Measurements from ENCODE around the gene ENPP6.

Gene ENPP6

DNA sequence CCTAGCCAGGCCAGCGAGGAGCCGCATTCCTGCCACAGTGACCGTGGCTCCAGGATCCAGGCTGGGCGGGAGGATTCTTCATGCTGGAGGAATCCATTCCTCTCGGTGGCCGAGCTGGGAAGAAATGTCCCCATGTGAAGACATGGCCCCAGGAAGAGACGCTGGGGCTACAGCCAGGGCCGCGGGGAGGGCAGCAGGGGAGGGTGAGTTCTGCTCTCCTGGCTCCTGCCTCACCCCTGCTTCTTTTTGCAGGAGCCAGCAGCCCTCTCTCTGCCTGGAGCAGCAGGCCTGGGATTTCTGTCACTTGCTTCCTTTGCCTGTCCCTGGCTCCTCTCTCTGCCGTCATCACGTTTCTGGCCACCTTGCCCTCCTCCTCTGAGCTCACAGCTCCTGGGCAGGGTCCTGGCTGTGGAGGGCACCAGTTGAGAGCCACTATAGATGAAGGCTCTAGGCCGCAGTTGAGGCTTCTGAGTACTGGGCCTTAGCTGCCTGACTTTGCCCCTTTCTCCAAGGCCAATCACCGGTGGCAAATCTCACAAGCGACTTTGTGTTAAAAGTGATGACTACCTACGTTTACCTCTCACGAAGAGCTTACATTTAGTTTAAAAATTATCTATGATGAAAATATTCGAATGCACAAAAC is 48.3 kb downstream of the ENPP6 start:
- Histone ChIP-seq H3K9ac (ENCODE audit: low read length in 5 of 5) (no peak overlapping the region), H3K36me3 (ENCODE audit: control insufficient read depth in 5 of 5, insufficient read depth in 5 of 5, low read length in 5 of 5) (no peaks in the 10 kb centered on the region), H3K27me3 (ENCODE audit: control insufficient read depth in 5 of 5, insufficient read depth in 4 of 5, low read length in 5 of 5) (peaks cover 6 to 32% (median 9%) of the 10 kb centered on the region in 5 donors), H3K4me3 (ENCODE audit: low read depth in 1 of 5, low read length in 5 of 5) (no peak overlapping the region), H3K27ac (ENCODE audit: low read depth, low read length) (no peak overlapping the region), H3K4me1 (ENCODE audit: control insufficient read depth in 5 of 5, insufficient read depth in 5 of 5, low read length in 5 of 5) (peaks cover 0 to 8% (median 4%) of the 10 kb centered on the region in 5 donors), H3K9me3 (ENCODE audit: control insufficient read depth in 5 of 5, low read length in 5 of 5) (no peaks in the 10 kb centered on the region)

GRCh38 chr4:184168406-184169019 is 49.2 kb downstream of the ENPP6 start:
- H3K4me1 ChIP-seq (ENCODE audit: control insufficient read depth in 5 of 5, insufficient read depth in 5 of 5, low read length in 5 of 5), result peaks cover 0 to 8% (median 4%) of the 10 kb centered on the region in 5 donors
- peak overlapping the region in 1 of 5 donors; percentile 22 for H3K9ac ChIP-seq (ENCODE audit: low read length in 5 of 5)
- no peaks in the 10 kb centered on the region for H3K36me3 ChIP-seq (ENCODE audit: control insufficient read depth in 5 of 5, insufficient read depth in 5 of 5, low read length in 5 of 5)
- H3K9me3 ChIP-seq (ENCODE audit: control insufficient read depth in 5 of 5, low read length in 5 of 5), result no peaks in the 10 kb centered on the region
- H3K27ac ChIP-seq (ENCODE audit: low read depth, low read length), result no peak overlapping the region
- H3K4me3 ChIP-seq (ENCODE audit: low read depth in 1 of 5, low read length in 5 of 5), result peak overlapping the region in 4 of 5 donors; percentile 26 to 52 (median 34)
- H3K27me3 ChIP-seq (ENCODE audit: control insufficient read depth in 5 of 5, insufficient read depth in 4 of 5, low read length in 5 of 5), result peaks cover 6 to 29% (median 7%) of the 10 kb centered on the region in 5 donors

DNA sequence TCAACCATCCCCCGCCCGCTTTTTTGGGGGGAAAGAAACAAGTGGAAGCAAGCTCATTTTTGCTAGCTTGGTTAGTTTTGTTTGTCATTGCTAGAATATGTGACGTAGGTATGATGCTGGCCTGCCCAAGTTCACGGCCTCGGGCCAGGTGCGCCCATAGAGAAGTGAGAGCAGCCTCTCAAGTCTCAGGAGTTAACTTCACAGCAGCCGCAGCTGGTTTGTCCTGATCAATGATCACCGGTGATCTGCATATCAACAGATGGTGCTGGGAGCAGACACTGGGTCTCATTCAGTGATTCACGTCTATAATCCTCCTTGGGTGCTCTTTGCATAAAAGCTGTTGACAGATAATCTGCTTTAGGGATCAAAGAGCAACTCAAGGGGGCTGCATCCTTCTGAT is 50.1 kb downstream of the ENPP6 start:
- no peak overlapping the region for H3K9ac ChIP-seq (ENCODE audit: low read length in 5 of 5)
- H3K27me3 ChIP-seq (ENCODE audit: control insufficient read depth in 5 of 5, insufficient read depth in 4 of 5, low read length in 5 of 5), result peaks cover 6 to 29% (median 7%) of the 10 kb centered on the region in 5 donors
- H3K36me3 ChIP-seq (ENCODE audit: control insufficient read depth in 5 of 5, insufficient read depth in 5 of 5, low read length in 5 of 5), result no peaks in the 10 kb centered on the region
- H3K4me1 ChIP-seq (ENCODE audit: control insufficient read depth in 5 of 5, insufficient read depth in 5 of 5, low read length in 5 of 5), result peaks cover 0 to 8% (median 4%) of the 10 kb centered on the region in 5 donors
- no peaks in the 10 kb centered on the region for H3K9me3 ChIP-seq (ENCODE audit: control insufficient read depth in 5 of 5, low read length in 5 of 5)
- no peak overlapping the region for H3K4me3 ChIP-seq (ENCODE audit: low read depth in 1 of 5, low read length in 5 of 5)
- H3K27ac ChIP-seq (ENCODE audit: low read depth, low read length), result no peak overlapping the region

GRCh38 chr4:184166736-184167135 is 50.9 kb downstream of the ENPP6 start:
- H3K9ac ChIP-seq (ENCODE audit: low read length in 5 of 5), result no peak overlapping the region
- H3K4me1 ChIP-seq (ENCODE audit: control insufficient read depth in 5 of 5, insufficient read depth in 5 of 5, low read length in 5 of 5), result peaks cover 0 to 8% (median 4%) of the 10 kb centered on the region in 5 donors
- no peak overlapping the region for H3K4me3 ChIP-seq (ENCODE audit: low read depth in 1 of 5, low read length in 5 of 5)
- peaks cover 3 to 21% (median 7%) of the 10 kb centered on the region in 5 donors for H3K27me3 ChIP-seq (ENCODE audit: control insufficient read depth in 5 of 5, insufficient read depth in 4 of 5, low read length in 5 of 5)
- no peaks in the 10 kb centered on the region for H3K9me3 ChIP-seq (ENCODE audit: control insufficient read depth in 5 of 5, low read length in 5 of 5)
- no peak overlapping the region for H3K27ac ChIP-seq (ENCODE audit: low read depth, low read length)
- H3K36me3 ChIP-seq (ENCODE audit: control insufficient read depth in 5 of 5, insufficient read depth in 5 of 5, low read length in 5 of 5), result no peaks in the 10 kb centered on the region

DNA sequence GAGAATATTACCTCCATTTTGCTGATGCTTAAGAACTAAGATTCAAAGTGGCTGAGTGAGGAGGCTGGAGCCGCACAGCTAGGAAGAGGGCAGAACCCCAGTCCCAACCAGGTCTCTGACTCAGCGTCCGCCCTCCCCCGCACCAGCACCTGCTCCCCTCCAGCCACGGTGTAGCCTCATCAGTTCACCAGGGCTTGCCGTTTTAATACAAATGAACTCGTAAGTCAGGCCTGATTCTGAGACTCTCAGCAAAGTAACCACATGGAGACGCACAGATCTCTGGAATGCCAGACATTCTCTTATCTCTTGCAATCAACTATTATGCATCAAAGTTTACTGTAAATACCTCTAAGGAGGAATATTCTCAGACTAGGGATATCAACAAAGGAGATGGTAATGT is 52.4 kb downstream of the ENPP6 start:
- Histone ChIP-seq H3K9me3 (ENCODE audit: control insufficient read depth in 5 of 5, low read length in 5 of 5) (no peaks in the 10 kb centered on the region), H3K36me3 (ENCODE audit: control insufficient read depth in 5 of 5, insufficient read depth in 5 of 5, low read length in 5 of 5) (no peaks in the 10 kb centered on the region), H3K27me3 (ENCODE audit: control insufficient read depth in 5 of 5, insufficient read depth in 4 of 5, low read length in 5 of 5) (peaks cover 3 to 20% (median 3%) of the 10 kb centered on the region in 5 donors), H3K4me3 (ENCODE audit: low read depth in 1 of 5, low read length in 5 of 5) (no peak overlapping the region), H3K9ac (ENCODE audit: low read length in 5 of 5) (no peak overlapping the region), H3K27ac (ENCODE audit: low read depth, low read length) (no peak overlapping the region), H3K4me1 (ENCODE audit: control insufficient read depth in 5 of 5, insufficient read depth in 5 of 5, low read length in 5 of 5) (peaks cover 0 to 8% (median 4%) of the 10 kb centered on the region in 5 donors)

GRCh38 chr4:184163813-184164212 is 53.9 kb downstream of the ENPP6 start:
- H3K27me3 ChIP-seq (ENCODE audit: control insufficient read depth in 5 of 5, insufficient read depth in 4 of 5, low read length in 5 of 5), result peaks cover 3 to 20% (median 3%) of the 10 kb centered on the region in 5 donors
- no peak overlapping the region for H3K4me3 ChIP-seq (ENCODE audit: low read depth in 1 of 5, low read length in 5 of 5)
- no peak overlapping the region for H3K27ac ChIP-seq (ENCODE audit: low read depth, low read length)
- H3K9me3 ChIP-seq (ENCODE audit: control insufficient read depth in 5 of 5, low read length in 5 of 5), result no peaks in the 10 kb centered on the region
- peaks cover 0 to 8% (median 4%) of the 10 kb centered on the region in 5 donors for H3K4me1 ChIP-seq (ENCODE audit: control insufficient read depth in 5 of 5, insufficient read depth in 5 of 5, low read length in 5 of 5)
- no peak overlapping the region for H3K9ac ChIP-seq (ENCODE audit: low read length in 5 of 5)
- H3K36me3 ChIP-seq (ENCODE audit: control insufficient read depth in 5 of 5, insufficient read depth in 5 of 5, low read length in 5 of 5), result no peaks in the 10 kb centered on the region

GRCh38 chr4:184162596-184162995 is 55.1 kb downstream of the ENPP6 start:
- Histone ChIP-seq H3K4me3 (ENCODE audit: low read depth in 1 of 5, low read length in 5 of 5) (no peak overlapping the region), H3K4me1 (ENCODE audit: control insufficient read depth in 5 of 5, insufficient read depth in 5 of 5, low read length in 5 of 5) (no peaks in the 10 kb centered on the region), H3K27me3 (ENCODE audit: control insufficient read depth in 5 of 5, insufficient read depth in 4 of 5, low read length in 5 of 5) (peaks cover 3 to 16% (median 3%) of the 10 kb centered on the region in 5 donors), H3K9me3 (ENCODE audit: control insufficient read depth in 5 of 5, low read length in 5 of 5) (no peaks in the 10 kb centered on the region), H3K9ac (ENCODE audit: low read length in 5 of 5) (no peak overlapping the region), H3K36me3 (ENCODE audit: control insufficient read depth in 5 of 5, insufficient read depth in 5 of 5, low read length in 5 of 5) (no peaks in the 10 kb centered on the region), H3K27ac (ENCODE audit: low read depth, low read length) (no peak overlapping the region)

GRCh38 chr4:184157322-184157721 is 60.4 kb downstream of the ENPP6 start:
- no peaks in the 10 kb centered on the region for H3K36me3 ChIP-seq (ENCODE audit: control insufficient read depth in 5 of 5, insufficient read depth in 5 of 5, low read length in 5 of 5)
- H3K4me1 ChIP-seq (ENCODE audit: control insufficient read depth in 5 of 5, insufficient read depth in 5 of 5, low read length in 5 of 5), result peaks cover 0 to 6% (median 0%) of the 10 kb centered on the region in 5 donors
- no peak overlapping the region for H3K27ac ChIP-seq (ENCODE audit: low read depth, low read length)
- H3K27me3 ChIP-seq (ENCODE audit: control insufficient read depth in 5 of 5, insufficient read depth in 4 of 5, low read length in 5 of 5), result peaks cover 0 to 3% (median 0%) of the 10 kb centered on the region in 5 donors
- H3K9me3 ChIP-seq (ENCODE audit: control insufficient read depth in 5 of 5, low read length in 5 of 5), result no peaks in the 10 kb centered on the region
- no peak overlapping the region for H3K4me3 ChIP-seq (ENCODE audit: low read depth in 1 of 5, low read length in 5 of 5)
- no peak overlapping the region for H3K9ac ChIP-seq (ENCODE audit: low read length in 5 of 5)

DNA sequence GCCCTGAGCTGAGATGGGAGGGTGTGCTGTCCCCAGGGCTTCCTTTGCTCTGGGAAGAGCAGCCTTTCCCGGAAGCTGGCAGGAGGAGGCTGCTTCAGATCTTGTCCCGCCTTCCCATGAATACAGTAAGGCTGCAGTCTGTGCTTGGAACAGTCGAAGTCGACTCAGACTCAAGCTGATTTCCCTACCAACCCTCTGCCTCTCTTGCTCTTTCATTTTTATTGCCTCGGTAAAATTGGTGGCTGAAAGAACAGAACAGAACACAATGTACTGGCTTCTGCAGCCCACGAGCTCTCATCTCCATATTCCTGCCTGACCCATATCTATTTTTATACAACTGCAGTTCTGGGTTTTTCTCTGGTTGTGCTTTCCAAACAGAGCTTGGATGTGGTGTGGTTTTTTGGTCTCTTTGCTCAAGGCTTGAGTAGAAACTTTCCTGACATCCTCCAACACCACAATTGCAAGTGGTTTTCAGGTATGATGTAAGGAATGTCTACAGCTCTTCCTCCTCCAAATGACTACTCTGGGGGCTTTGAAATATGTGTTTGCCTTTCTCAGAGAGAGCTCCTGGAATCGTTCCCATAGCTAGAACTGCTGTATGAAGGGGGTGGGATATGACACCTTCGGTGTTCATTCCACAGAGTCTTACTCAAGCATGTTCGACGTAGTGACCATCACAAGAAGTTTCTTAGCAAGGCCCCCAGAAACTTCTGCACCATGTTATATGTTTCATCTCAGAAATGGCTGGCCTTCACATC is 61.3 kb downstream of the ENPP6 start:
- no peak overlapping the region for H3K4me3 ChIP-seq (ENCODE audit: low read depth in 1 of 5, low read length in 5 of 5)
- no peaks in the 10 kb centered on the region for H3K36me3 ChIP-seq (ENCODE audit: control insufficient read depth in 5 of 5, insufficient read depth in 5 of 5, low read length in 5 of 5)
- H3K9me3 ChIP-seq (ENCODE audit: control insufficient read depth in 5 of 5, low read length in 5 of 5), result no peaks in the 10 kb centered on the region
- no peak overlapping the region for H3K27ac ChIP-seq (ENCODE audit: low read depth, low read length)
- H3K27me3 ChIP-seq (ENCODE audit: control insufficient read depth in 5 of 5, insufficient read depth in 4 of 5, low read length in 5 of 5), result peaks cover 0 to 3% (median 0%) of the 10 kb centered on the region in 5 donors
- H3K9ac ChIP-seq (ENCODE audit: low read length in 5 of 5), result no peak overlapping the region
- peaks cover 0 to 6% (median 0%) of the 10 kb centered on the region in 5 donors for H3K4me1 ChIP-seq (ENCODE audit: control insufficient read depth in 5 of 5, insufficient read depth in 5 of 5, low read length in 5 of 5)

GRCh38 chr4:184154199-184154598 is 63.5 kb downstream of the ENPP6 start:
- Histone ChIP-seq H3K9me3 (ENCODE audit: control insufficient read depth in 5 of 5, low read length in 5 of 5) (no peaks in the 10 kb centered on the region), H3K27ac (ENCODE audit: low read depth, low read length) (no peak overlapping the region), H3K4me3 (ENCODE audit: low read depth in 1 of 5, low read length in 5 of 5) (no peak overlapping the region), H3K4me1 (ENCODE audit: control insufficient read depth in 5 of 5, insufficient read depth in 5 of 5, low read length in 5 of 5) (peaks cover 0 to 6% (median 0%) of the 10 kb centered on the region in 5 donors), H3K36me3 (ENCODE audit: control insufficient read depth in 5 of 5, insufficient read depth in 5 of 5, low read length in 5 of 5) (no peaks in the 10 kb centered on the region), H3K27me3 (ENCODE audit: control insufficient read depth in 5 of 5, insufficient read depth in 4 of 5, low read length in 5 of 5) (no peaks in the 10 kb centered on the region), H3K9ac (ENCODE audit: low read length in 5 of 5) (no peak overlapping the region)

All from subcutaneous abdominal adipose tissue (tissue), 5 donors.